AG10803 (cell line): Measurements from ENCODE around the gene CAMKV.

Experiments
- DNase-seq: peaks from one replicate; pipeline ENCODE4 v3.0.0; 2010; ENCODE audit warnings: low read depth
- H3K4me3 ChIP-seq: 2 replicates; pipeline ENCODE4 v1.5.1; 2011; ENCODE audit warnings: mild to moderate bottlenecking, low read length, control low read depth
- CTCF ChIP-seq: conservative IDR thresholded peaks from 2 replicates; pipeline ENCODE4 v1.5.1; 2011; ENCODE audit warnings: mild to moderate bottlenecking, low read length, control low read depth, inconsistent platforms

CAMKV gene

DNA sequence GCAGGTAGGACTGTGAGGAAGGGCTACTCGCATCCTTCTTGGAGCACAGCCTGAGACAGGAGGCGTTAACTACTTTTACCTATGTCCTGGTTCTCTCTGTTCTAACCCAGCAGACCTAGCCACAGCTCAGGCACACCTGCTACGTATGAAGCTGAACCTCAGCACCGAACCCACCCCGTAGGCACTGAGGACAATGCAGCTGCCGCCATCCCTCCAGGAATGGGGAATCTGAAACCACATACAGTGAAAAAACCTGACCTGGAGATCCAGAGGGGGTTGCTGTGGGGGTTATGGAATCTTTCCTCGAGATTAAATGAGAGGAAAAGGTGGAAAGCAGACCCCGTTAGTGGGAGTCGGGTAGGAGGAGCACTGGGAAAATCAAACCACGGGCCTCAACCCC is 19.6 kb upstream of the CAMKV start:
- no peak for DNase-seq
- no peak for TF ChIP-seq CTCF
- no peak overlapping the region for H3K4me3 ChIP-seq

GRCh38 chr3:49886922-49887265 is 17.2 kb upstream of the CAMKV start:
- DNase-seq: no peak
- no peak for TF ChIP-seq CTCF
- H3K4me3 ChIP-seq: no peak overlapping the region

GRCh38 chr3:49883998-49884397 is 14.3 kb upstream of the CAMKV start:
- H3K4me3 ChIP-seq: no peak overlapping the region
- DNase-seq: no peak
- no peak for TF ChIP-seq CTCF

- no peak overlapping the region for H3K4me3 ChIP-seq
- no peak for DNase-seq
- no peak for TF ChIP-seq CTCF
Measured at GRCh38 chr3:49882166-49882565, 12.5 kb upstream of the CAMKV start.

DNA sequence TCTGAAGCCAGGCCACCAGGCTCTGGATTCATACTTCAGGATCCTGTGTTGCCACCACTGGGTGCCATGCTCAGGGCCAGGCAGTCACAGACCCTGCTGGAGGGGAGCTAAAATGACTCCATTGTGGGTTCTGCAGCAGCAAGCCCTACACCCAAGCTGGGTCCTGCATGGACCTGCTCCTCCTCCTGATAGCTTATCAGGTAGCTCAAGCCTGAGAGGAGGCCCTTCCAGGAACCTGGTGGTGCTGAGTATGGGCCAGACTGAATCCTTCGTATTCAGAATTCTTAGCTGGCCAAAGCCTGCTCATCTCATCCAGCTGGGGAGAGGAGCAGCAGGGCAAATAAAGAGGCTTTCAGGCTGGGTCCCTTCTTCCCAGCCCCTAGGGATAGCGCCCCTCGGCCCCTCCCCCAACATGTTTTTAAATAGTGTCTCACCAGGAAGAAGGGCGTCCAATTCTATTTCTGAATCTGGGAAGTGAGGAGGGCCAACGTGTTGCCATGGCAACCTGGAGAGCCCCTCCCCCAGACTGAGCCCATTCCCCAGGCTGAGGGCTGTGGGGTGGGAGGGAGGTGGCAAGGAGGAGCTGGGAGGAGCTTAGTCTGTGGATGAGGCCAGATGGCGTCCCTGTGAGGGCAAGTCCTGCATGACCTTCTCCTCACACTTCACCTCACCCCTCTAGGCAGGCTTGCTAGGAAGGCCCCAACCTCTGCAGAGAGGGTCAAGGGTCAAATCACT is 11.0 kb upstream of the CAMKV start:
- no peak for TF ChIP-seq CTCF
- no peak overlapping the region for H3K4me3 ChIP-seq
- DNase-seq: no peak

GRCh38 chr3:49879721-49880120 is 10.0 kb upstream of the CAMKV start:
- DNase-seq: no peak
- H3K4me3 ChIP-seq: no peak overlapping the region
- TF ChIP-seq CTCF: no peak

DNA sequence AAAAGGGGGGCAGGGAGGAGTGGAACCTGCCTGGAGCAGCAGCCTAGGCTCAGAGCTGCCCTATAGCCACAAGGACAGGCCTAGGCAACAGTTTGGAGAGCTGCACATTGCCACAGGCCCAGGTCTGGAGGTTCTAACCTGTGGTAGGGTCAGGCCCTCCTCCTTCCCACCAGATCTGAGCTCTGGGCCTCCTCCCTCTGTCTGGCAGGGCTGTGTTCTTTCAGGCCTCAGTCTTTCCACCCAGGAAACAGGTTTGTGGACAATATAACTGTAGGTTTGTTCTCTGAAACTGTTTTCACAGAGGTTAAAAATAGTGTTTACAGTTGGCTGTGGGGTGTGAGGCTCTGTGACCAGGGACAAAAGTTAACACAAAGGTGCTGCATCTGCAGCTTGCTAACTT is 9.0 kb upstream of the CAMKV start:
- no peak for DNase-seq
- H3K4me3 ChIP-seq: no peak overlapping the region
- TF ChIP-seq CTCF: no peak
